BE2C (cell line): ENCODE measurements around the gene FAM156B. TPM values are rescaled to one million over a fixed set of nuclear protein-coding genes. Genes with fewer than 3 reads are reported as not detected.
"Not testable (repeated sequence)": the region's sequence is repeated elsewhere in the genome, so short reads cannot be mapped to it uniquely, and the experiment has no call there.

Experiments
- DNase-seq: peaks from one replicate; pipeline ENCODE4 v3.0.0-alpha.2; 2020
- H3K27me3 ChIP-seq: fragments of 250-450 bp; sonication (Bioruptor Pico); 2 replicates; pipeline ENCODE4 v1.5.1; 2020; ENCODE audit warnings: mild to moderate bottlenecking
- H3K36me3 ChIP-seq: fragments of 250-450 bp; sonication (Bioruptor Pico); 2 replicates; pipeline ENCODE4 v1.5.1; 2020; ENCODE audit warnings: mild to moderate bottlenecking
- H3K4me1 ChIP-seq: fragments of 250-450 bp; sonication (Bioruptor Pico); 2 replicates; pipeline ENCODE4 v1.5.1; 2020
- H3K4me3 ChIP-seq: 2 replicates; pipeline ENCODE4 v1.5.1; 2011; ENCODE audit warnings: low read depth, low read length
- H3K9me3 ChIP-seq: fragments of 250-450 bp; sonication (Bioruptor Pico); 2 replicates; pipeline ENCODE4 v1.5.1; 2020
- CTCF ChIP-seq: IDR thresholded peaks from 2 replicates; pipeline ENCODE4 v1.5.1; 2012; ENCODE audit warnings: mild to moderate bottlenecking, low read depth, low read length
- polyA plus RNA-seq: library from polyadenylated mRNA; unstranded; fragments of >200 nt; gene quantifications from one replicate; pipeline ENCODE4 v1.2.1, GENCODE V29; 2012; ENCODE audit warnings: low read depth, missing spikeins; ENCODE audit not compliant: insufficient read length, insufficient read depth

The FAM156B gene
- 45.1 TPM for polyA plus RNA-seq

DNA sequence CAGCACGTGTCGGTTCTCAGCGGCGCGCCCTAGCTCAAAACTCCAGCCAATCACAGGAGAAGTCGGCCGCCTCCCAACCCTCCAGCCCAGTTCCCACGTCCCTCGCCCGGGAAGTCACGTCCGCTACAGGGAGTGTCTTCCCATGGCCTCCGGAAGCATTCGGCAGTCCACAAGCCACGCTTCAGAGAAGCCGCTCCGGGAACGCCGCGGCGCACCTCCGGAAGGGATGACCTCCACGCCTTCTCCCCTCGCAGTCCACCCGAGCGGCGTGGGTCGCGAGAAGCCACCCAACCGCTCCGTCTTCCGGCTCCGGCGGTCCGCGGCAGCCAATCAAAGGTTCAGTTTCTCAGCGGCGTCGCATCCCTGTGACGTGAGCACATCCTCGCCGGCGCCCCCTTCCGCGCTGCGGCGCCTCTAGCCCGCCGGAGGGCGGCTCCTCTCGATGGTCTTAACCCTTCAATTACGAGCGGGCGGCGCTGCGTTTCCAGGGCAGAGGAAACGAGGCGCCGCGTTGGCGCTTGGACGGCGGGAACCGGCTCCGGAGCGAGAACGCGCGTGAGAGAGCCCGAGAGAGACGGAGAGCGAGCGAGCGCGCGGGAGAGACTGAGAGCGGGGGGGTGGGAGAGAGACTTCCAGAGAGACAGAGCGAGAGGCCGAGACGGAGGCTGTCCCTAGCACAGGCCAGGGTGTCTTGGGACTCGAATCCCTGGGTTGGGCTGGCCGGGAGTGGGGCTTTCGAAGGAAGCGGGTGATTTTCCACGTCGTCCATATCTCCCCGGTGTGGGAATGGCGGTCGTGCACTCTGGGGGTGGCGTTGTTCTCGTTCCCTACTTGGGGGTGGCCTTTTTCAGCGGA, at the start of gene FAM156B:
FAM156B (plus strand) TSS at position 476 of the 855 bp plus-strand sequence. CDS start 9,896 bp downstream, outside the sequence.
- H3K4me3 ChIP-seq, H3K27me3 ChIP-seq, H3K9me3 ChIP-seq, H3K36me3 ChIP-seq, DNase-seq, H3K4me1 ChIP-seq: not testable (repeated sequence)

GRCh38 chrX:52852110-52852860, 44.8 kb upstream of the FAM156B start:
- Histone ChIP-seq H3K36me3 (no peaks in the 10 kb centered on the region), H3K9me3 (no peaks in the 10 kb centered on the region), H3K4me3 (no peak overlapping the region), H3K4me1 (no peaks in the 10 kb centered on the region), H3K27me3 (no peaks in the 10 kb centered on the region)
- TF ChIP-seq CTCF: no peak
- no peak for DNase-seq

GRCh38 chrX:52856991-52857525, 40.1 kb upstream of the FAM156B start:
- H3K4me1 ChIP-seq, H3K9me3 ChIP-seq, DNase-seq, H3K36me3 ChIP-seq, H3K27me3 ChIP-seq, H3K4me3 ChIP-seq: not testable (repeated sequence)

DNA sequence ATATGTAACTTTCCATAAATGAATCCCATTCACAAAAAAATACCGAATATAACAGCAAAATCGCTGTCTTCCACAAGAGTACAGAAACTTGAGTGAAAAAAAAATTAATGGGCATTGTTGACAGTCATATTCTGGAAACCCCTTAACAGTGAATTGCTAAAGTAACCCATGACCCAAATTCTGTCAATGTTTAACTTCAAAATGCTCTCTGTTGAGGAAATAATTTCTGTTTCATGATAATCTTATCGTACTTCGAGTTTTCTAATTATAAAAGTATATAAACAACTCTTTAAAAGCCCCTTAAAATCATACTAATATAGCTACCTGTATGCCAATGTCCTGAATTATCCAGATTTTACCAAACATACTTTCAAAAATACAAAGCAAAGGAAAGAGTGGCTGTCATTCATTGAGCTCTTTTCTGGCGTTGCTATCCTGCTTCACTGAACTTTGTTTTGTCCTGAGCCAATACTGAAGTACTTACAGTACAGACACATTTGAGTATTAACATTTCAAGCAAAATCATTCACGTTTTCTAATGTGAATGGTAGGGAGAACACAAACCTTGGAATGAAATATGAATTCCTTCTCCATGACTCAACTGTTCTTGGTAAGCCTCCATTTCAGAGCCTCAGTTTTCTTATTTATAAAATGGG, 31.7 kb upstream of the FAM156B start:
- Histone ChIP-seq H3K9me3 (no peaks in the 10 kb centered on the region), H3K4me1 (no peaks in the 10 kb centered on the region), H3K27me3 (no peaks in the 10 kb centered on the region), H3K4me3 (no peak overlapping the region), H3K36me3 (no peaks in the 10 kb centered on the region)
- no peak for TF ChIP-seq CTCF
- DNase-seq: no peak

DNA sequence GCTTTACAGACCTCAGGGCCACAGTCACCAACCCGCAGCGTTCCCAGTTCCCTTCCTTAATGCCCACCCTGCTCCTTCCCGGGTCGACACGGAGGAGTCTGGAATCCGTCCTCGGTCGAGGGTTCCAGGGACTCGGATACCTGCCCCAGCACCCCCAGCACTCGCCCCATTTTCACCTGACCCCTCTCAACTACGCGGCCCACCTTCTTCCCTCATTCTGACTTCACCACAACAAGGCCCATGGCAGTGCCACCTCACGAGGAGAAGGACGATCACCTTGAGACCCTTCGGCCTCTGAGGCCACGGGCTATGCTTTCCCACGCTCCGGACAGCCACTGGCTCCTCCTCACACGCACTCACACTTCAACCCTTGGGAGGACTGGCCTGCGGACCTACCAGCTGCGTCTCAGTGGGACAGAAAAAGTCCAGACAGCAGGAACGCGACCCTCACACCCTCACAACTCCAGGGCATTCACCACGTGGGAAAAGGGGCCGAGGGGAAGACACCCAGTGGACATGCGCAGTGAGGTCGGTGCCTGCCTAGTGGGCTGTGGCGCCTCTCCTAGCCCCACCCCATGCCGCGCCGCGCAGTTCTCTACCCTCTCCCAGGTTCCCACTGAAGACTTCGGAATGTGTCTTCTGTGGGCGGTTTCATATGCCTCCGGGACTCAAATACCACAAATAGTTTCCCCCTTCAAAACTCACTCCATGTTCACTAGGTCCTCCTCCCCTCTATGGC, 29.4 kb upstream of the FAM156B start, which contains the start of gene XAGE3:
XAGE3 (minus strand) TSS at position 474 of the 739 bp plus-strand sequence. CDS start 950 bp downstream, outside the sequence.
- Histone ChIP-seq H3K36me3 (no peaks in the 10 kb centered on the region), H3K27me3 (no peaks in the 10 kb centered on the region)
- no peak for TF ChIP-seq CTCF

GRCh38 chrX:52870046-52870445, 27.1 kb upstream of the FAM156B start:
- Histone ChIP-seq H3K4me1 (no peaks in the 10 kb centered on the region), H3K36me3 (no peaks in the 10 kb centered on the region), H3K4me3 (no peak overlapping the region), H3K27me3 (no peaks in the 10 kb centered on the region), H3K9me3 (no peaks in the 10 kb centered on the region)
- TF ChIP-seq CTCF: no peak
- DNase-seq: no peak

More for the DNA sequence above, 29.4 kb upstream of the FAM156B start, which contains the start of gene XAGE3:
- no peak for DNase-seq
- Histone ChIP-seq H3K4me1 (no peaks in the 10 kb centered on the region), H3K4me3 (no peak within 1 kb of the TSS), H3K9me3 (no peaks in the 10 kb centered on the region)

DNA sequence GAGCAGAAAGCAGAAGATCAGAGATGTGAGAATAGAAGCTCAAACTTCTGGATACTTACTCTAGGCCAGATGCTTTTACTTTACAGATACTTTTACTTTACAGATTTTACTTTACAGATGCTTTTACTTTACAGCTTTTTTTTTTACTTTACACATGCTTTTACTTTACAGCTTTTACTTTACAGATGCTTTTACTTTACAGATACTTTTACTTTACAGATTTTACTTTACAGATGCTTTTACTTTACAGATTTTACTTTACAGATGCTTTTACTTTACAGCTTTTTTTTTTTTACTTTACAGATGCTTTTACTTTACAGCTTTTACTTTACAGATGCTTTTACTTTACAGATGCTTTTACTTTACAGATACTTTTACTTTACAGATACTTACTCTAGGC, 23.3 kb upstream of the FAM156B start:
- H3K9me3 ChIP-seq, H3K36me3 ChIP-seq, DNase-seq, H3K4me3 ChIP-seq, H3K27me3 ChIP-seq, H3K4me1 ChIP-seq: not testable (repeated sequence)
